Measurements from ENCODE around the gene ATP1A2. TPM values are rescaled to one million over a fixed set of nuclear protein-coding genes. Genes with fewer than 3 reads are reported as not detected.

Gene ATP1A2
- total and polyA plus RNA-seq, 2 experiments from 2014 or later: 4.9 to 17.7 TPM

DNA sequence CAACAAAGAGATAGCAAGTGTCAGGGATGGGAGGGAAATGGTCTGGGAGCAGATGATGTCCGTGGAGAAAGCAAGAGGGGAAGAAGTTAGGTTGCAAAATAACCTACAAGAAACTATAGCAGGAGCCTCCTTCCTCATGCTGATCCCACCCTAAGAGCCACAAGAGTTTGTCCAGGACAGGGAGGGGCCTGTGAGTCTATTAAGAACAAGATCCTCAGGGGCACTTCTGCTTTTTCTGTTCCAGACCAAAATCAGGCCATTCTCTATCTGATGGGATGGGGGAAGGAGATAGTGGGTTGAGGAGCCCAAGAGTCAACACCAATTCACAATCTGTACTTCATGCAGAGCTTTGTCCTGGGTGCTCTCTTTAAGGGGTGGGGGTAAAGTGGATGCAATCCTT, 28.1 kb downstream of the ATP1A2 start:
- peaks cover 14% of the 10 kb centered on the region for H3K4me1 Mint-ChIP-seq
- peaks cover 6% of the 10 kb centered on the region for H3K27me3 Mint-ChIP-seq (ENCODE audit: insufficient read depth, low read depth, poor library complexity)
- H3F3A ChIP-seq (replicated peaks; ENCODE audit: low read depth): no peaks in the 10 kb centered on the region
- no peak overlapping the region for H3K4me3 Mint-ChIP-seq
- no peak overlapping the region for H3K4me2 ChIP-seq
- no peak overlapping the region for H2AFZ ChIP-seq
- no peaks in the 10 kb centered on the region; the same call in 1 of the 2 replicates for H3K4me1 ChIP-seq (ENCODE audit: insufficient read depth)
- no peaks in the 10 kb centered on the region for H3K9me2 ChIP-seq (ENCODE audit: insufficient read depth)
- no peaks in the 10 kb centered on the region for H3K9me3 Mint-ChIP-seq
- no peak for TF ChIP-seq ZNF331 (CRISPR knock-in tag; IDR thresholded peaks at IDR 0.05; ENCODE audit: low read depth)
- no peak for TF ChIP-seq ZNF462 (CRISPR knock-in tag; IDR thresholded peaks at IDR 0.05)
- no peak for TF ChIP-seq REST (IDR thresholded peaks at IDR 0.05; ENCODE audit: unreplicated experiment)
- no peak for TF ChIP-seq EZH2 (IDR thresholded peaks at IDR 0.05; ENCODE audit: low read depth, unreplicated experiment)
- TF ChIP-seq ZNF114 (CRISPR knock-in tag; IDR thresholded peaks at IDR 0.05): no peak
- TF ChIP-seq CREB1 (CRISPR knock-in tag; IDR thresholded peaks at IDR 0.05; ENCODE audit: low read depth): no peak
- TF ChIP-seq JUNB (IDR thresholded peaks at IDR 0.05; ENCODE audit: unreplicated experiment): no peak
- no peak for TF ChIP-seq NANOG (IDR thresholded peaks at IDR 0.05; ENCODE audit: borderline replicate concordance)
- no peak for TF ChIP-seq EZH2phosphoT487 (IDR thresholded peaks at IDR 0.05; ENCODE audit: unreplicated experiment)
- TF ChIP-seq, protein P1, sequence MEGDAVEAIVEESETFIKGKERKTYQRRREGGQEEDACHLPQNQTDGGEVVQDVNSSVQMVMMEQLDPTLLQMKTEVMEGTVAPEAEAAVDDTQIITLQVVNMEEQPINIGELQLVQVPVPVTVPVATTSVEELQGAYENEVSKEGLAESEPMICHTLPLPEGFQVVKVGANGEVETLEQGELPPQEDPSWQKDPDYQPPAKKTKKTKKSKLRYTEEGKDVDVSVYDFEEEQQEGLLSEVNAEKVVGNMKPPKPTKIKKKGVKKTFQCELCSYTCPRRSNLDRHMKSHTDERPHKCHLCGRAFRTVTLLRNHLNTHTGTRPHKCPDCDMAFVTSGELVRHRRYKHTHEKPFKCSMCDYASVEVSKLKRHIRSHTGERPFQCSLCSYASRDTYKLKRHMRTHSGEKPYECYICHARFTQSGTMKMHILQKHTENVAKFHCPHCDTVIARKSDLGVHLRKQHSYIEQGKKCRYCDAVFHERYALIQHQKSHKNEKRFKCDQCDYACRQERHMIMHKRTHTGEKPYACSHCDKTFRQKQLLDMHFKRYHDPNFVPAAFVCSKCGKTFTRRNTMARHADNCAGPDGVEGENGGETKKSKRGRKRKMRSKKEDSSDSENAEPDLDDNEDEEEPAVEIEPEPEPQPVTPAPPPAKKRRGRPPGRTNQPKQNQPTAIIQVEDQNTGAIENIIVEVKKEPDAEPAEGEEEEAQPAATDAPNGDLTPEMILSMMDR (conservative IDR thresholded peaks at IDR 0.05; ENCODE audit: low read depth in 2 of 2): no peak
- no peaks in the 10 kb centered on the region for H4K20me1 ChIP-seq (replicated peaks; ENCODE audit: insufficient read depth)
- no peaks in the 10 kb centered on the region for H3K36me3 ChIP-seq (ENCODE audit: insufficient read depth)
- H3K4me3 ChIP-seq: no peak overlapping the region
- no peaks in the 10 kb centered on the region for H3K27me3 ChIP-seq (ENCODE audit: insufficient read depth)
- no peak for ATAC-seq
- no peak for DNase-seq (ENCODE audit: low spot score)
- H3K79me2 ChIP-seq (replicated peaks; ENCODE audit: insufficient read depth): no peaks in the 10 kb centered on the region
- H3K27ac ChIP-seq (ENCODE audit: low read depth): no peak overlapping the region
- H3K36me3 Mint-ChIP-seq (ENCODE audit: low read depth): peaks cover 30% of the 10 kb centered on the region
- no peak overlapping the region for H3K27ac Mint-ChIP-seq
